ENCODE measurements around the gene TTC19.

Gene TTC19, protein sequence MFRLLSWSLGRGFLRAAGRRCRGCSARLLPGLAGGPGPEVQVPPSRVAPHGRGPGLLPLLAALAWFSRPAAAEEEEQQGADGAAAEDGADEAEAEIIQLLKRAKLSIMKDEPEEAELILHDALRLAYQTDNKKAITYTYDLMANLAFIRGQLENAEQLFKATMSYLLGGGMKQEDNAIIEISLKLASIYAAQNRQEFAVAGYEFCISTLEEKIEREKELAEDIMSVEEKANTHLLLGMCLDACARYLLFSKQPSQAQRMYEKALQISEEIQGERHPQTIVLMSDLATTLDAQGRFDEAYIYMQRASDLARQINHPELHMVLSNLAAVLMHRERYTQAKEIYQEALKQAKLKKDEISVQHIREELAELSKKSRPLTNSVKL

DNA sequence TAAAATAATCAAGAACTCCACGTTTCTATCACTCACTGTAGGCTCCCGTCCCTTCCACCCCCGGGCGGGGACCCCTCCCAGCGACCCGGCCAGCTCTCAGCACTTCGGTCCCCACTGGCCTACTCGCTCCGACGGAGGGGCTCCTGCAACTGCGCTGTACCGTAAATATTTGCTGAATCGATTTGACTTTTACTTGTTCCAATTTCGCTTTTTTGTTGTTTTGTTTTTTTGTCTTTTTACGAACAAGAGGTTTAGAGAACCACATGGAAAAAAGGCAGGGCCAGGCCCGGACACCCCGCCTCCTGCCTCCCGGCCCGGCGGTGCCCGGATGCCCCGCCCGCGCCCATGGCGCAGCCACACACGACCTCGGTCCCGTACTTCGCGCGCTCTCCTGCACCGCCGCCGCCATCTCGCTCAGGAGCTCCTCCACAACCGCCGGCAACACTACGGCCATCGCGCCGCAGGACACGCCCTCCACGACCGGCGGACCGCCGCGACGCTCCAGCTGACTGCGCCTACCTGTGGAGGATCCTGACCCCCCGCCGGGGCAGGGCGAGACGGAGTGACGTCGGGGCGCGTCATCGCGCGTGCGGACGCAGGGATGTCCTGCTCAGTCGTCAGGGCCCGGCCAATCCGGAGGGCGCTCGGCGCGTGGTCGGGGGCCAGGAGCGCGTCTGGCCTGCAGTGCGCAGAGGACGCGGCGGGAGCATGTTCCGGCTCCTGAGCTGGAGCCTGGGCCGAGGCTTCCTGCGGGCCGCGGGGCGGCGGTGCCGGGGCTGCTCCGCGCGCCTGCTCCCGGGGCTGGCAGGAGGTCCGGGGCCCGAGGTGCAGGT, at the start of gene TTC19, which contains the start of gene ZSWIM7:
Gene TTC19 (plus strand): TSS at position 684 of the 833 bp plus-strand sequence. CDS start 25 bp downstream, at position 709.
Gene ZSWIM7 (minus strand): TSS at position 564 of the 833 bp plus-strand sequence. CDS start 110 bp downstream, at position 454.
- peak; percentile 92 for DNase-seq

DNA sequence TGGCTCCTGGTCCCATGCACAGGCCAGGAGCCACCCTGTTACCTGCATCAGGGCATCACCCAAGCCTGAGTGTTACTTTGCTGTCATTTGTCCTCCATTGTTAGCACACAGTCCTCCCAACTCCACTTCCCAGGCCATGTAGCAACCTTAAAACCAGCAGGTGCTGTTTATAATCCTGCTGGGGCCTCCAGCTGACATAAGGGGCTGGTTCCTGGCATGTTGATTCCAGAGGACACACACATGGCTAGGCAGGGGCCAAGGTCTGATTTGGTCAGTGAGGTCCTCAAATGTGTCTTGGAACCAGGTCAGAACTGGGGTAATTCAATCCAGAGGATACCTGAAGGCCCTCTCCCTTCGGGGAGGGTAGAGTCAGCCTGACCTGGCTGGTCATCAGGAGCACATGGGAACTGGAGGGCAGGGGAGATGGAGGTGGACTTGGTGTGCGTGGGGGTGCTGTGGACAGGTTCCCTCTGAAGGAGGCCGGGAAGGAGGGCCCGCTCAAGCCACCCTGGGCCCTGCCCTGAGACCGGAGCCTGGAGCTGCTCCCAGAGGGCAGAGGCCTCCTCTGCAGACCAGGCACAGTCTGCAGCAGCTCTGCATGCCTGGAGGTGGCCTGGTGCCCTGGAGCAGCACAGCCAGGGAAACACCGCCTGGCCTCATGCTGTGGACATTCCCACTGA, 48.1 kb upstream of the TTC19 start:
- DNase-seq, result no peak

DNA sequence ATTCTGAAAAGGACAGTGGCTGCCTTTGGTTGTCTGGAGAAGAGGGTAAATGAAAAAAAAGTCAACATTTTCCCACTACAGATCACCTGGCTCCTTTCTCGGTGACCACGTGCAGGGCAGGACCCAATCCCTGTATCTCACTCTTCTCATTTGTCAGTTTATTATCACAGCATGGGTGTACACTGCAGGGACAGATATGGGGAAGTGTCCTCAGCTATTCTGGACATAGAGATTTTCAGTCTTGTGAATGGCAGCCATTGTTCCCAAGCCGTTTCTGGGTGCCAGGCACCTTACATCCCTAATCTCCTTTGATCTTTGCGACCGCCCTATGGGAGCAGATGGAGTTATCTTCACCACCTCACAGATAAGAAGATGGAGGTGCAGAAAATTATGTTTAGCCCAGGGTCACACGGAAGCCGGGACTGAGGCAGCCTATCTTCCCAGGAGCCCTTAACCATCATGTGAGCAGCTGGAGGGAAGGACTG, 47.5 kb upstream of the TTC19 start:
- DNase-seq, result no peak

DNA sequence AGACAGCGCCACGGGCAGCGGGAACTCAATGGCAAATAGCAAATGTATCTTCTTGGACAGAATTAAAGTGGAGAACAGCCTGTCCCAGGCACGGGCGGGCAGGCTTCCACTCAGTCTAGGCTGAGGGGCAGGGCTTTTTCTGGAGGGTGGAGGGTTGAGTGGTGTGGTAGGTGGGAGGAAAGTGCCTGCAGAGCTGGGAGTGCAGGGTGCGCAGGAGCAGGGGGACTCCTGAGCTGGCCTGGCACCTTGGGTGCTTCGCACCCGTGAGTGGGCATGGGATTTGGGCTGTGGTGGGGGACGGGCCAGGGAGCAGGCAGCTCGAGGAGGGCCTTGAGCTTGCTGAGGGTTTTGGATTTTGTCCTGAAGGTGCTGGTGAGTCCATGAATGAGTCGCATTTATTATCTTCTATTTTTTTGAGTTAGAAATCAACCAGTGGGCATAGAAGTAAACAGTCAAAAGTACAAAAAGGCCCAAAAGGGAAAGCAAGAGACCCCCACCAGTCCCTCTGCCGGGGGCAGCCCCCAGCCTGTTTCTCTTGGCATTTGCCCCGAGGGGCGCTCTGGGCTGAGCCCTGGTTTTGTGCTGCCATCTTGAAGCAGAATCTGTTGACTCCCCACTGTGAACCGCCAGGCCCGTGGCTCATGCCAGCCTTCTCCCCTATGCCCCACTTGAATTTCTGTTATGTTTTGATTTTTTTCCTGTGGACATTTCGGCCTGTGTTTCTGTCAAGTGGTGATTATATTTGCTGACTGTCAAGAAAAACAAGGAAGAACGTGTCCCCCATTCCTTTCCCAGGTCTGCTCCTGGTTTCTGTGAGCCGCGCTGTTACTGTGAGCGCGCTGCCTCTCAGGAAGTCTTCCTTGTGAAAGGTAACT, 46.5 kb upstream of the TTC19 start:
- DNase-seq, result no peak

DNA sequence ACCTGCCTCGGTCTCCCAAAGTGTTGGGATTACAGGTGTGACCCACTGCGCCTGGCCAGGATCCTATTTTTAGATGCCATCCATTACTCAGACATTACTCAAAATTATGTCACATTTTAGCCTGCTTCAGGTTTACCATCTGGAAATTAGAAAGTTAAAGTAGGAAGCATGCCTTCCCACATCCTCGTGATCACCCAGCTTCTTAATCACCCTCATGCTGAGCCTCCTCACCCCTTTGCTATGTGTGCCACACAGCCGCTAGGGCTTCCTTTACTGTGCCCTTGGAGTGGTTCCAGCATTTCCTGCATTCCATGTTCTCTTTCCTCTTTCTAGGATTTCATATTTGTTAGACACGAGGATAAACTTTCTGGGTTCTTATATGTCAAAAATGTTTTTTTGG, 45.4 kb upstream of the TTC19 start:
- no peak for DNase-seq

DNA sequence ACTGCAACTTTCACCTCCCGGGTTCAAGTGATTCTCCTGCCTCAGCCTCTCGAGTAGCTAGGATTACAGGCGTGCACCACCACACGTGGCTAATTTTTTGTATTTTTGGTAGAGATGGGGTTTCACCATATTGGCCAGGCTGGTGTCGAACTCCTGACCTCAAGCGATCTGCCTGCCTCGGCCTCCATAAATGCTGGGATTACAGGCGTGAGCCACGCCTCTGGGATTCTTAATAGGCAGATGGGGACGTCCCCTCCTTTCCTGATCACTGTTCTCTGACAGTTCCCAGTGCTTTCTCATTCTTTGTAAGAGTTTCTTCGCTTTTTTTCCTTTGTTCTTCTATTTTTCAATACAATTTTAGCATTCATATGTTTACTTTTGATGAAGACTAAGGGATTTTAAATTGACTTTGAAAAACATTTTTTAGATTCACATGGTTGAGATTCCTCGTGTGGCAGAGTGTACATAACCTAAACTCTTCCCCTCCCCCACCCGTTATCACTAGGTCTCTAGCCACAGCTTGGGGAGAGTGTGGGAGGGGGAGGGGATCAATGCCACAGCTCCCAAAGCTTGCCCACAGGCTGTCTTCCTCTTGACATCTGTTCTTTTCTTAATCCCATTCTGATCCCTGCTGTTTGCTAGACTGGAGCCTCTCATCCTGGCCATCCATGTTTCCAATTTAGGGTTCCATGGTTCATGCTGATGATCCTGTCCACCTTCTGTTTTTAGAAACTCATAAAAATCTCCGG, 43.7 kb upstream of the TTC19 start:
- DNase-seq, result no peak

DNA sequence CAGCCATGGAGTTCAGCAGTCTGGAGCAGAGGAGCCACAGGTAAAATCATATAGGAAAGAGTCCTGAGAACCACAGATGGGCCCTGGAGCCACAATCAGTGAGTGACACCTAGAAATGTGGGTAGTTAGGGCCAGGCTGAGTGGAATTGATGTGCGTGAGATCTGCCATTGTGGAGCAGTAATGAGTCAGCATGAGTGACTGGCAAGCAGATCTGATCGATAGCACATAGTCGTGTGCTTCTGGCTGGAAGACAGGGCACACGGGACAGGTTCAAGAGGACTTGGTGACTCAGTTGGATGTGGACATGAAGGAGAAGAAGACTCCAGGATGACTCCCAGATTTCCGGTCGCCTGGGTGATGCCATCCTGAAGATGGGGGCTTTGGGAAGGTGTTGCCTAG, 42.4 kb upstream of the TTC19 start:
- DNase-seq, result no peak

DNA sequence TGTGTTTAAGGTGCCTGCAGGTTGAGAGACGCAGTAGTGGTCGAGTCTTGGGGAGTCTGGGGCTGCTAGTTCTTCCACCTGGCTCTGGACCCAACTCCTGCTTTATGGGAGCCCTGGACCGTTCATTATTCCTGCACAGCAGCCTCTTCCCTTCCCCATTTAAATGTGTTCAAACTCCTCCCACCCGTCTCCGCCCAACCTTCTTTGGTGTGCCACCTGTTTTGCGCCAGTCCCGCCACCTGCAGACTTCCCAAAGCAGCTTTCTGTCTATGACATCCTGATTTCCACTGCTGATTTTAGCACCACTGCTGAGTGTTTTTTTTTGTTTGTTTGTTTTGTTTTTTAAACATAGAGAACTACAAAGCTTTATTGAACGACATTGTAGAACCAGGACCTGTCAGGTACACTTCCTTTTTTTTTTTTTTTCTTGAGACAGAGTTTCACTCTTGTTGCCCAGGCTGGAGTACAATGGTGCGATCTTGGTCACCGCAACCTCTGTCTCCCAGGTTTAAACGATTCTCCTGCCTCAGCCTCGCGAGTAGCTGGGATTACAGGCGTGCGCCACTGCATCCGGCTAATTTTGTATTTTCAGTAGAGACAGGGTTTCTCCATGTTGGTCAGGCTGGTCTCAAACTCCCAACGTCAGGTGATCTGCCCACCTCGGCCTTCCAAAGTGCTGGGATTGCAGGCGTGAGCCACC, 41.9 kb upstream of the TTC19 start:
- DNase-seq, result no peak

DNA sequence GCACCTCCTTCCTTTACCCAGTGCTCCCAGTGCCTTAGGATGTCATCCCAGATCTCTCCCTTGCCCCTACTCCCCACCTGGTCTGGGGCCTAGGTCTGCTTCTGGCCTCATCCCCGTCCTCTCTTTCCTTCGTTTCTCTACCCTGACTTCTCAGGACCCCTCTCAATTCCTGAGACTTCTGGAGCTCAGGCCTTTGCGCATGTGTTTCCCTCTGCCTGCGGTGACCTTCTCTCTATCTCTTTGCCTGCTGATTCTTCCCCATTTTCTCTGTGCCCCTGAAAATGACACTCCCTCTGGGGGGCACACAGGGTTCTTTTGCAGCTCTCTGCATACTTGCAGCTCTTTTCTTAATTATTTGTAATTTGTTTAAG, 41.2 kb upstream of the TTC19 start:
- no peak for DNase-seq

DNA sequence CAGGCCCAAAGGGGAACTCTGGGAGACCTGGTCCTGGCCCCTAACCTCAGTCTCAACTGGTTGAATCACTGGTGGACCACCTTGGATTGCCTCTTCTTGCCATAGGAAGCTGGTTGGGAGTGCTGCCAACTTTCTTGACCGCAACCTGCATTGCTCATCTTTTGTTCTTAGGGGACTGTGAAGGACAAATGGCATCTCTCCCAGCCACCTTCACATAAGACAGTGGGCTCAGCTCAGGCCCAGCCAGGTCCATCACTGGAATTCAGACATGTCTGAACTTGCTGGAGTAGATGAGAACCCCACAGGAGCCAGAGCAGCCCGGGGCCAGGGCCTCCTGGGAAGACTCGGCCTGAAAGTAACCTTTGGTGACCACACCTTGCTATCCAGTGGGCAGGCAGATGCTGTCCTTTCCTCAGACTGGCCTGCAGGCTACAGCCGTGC, 35.9 kb upstream of the TTC19 start:
- no peak for DNase-seq

DNA sequence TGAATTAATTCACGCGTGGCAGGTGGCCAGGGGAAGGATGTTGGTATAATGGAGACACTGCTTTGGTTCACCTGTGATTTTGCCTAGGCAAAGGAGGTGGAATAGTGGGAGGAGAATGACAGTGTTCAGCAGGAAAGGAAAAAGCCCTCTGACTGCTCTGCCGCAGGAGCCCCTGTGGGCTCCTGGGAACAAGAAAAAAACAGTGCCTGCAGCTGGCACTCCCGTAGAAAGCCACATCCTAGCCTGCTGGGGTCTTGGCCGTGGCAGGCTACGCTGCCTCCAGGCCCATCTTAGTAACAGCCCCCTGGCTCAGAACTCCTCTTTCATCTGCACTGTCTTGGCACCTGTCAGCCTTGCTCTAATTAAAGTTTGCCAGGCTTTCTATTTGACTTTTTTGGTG, 34.1 kb upstream of the TTC19 start:
- no peak for DNase-seq

DNA sequence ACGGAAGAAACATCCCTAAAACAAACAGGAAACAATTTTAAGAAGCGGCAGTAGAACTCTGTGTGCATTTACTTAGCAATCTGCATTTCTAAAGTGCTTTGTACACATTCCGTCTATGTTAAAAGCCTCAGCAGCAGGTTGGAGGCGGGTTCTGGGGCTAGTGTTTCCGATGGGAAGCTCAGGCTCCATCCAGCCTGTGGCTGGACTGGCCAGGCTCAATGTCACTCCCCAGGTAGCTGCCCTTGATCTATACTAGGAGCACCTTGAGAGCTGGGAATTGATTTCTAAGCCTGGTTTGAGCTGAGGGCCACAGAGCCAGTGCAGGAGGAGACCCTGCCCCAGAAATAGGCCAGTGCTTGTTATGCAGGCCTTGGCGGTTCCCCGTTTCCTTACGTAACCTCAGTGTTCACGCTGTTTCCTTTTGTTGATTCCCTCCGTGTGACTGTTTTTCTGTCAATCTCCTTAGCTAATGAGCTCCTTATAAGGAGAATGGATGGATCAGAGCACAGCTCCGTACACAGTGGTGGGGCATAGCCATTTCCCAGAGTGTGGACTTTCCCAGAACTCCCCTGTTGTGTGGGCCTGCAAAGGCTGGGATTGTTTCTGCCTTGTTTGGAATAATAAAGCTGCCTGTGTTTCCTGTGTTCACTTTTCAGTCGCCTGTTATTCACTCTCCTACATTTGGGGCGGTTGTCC, 33.3 kb upstream of the TTC19 start:
- DNase-seq, result no peak

DNA sequence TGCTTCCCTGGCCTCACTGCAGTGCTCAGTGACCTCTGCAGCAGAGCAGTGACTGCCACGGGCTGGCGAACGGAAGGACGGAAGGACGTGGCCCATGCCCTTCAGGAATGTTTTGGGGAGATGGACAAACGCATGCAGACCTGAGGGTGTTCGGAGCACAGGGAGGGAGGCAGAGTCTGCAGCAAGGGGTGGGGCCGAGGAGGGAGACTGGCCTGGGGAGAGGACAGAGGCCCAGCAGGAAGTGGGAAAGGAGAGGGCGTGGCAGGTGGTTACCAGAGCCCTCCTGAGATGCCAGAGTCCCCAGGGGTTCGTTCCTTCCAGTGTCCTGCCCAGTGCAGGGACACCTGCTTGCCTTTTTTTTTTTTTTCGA, 32.8 kb upstream of the TTC19 start:
- DNase-seq, result no peak

DNA sequence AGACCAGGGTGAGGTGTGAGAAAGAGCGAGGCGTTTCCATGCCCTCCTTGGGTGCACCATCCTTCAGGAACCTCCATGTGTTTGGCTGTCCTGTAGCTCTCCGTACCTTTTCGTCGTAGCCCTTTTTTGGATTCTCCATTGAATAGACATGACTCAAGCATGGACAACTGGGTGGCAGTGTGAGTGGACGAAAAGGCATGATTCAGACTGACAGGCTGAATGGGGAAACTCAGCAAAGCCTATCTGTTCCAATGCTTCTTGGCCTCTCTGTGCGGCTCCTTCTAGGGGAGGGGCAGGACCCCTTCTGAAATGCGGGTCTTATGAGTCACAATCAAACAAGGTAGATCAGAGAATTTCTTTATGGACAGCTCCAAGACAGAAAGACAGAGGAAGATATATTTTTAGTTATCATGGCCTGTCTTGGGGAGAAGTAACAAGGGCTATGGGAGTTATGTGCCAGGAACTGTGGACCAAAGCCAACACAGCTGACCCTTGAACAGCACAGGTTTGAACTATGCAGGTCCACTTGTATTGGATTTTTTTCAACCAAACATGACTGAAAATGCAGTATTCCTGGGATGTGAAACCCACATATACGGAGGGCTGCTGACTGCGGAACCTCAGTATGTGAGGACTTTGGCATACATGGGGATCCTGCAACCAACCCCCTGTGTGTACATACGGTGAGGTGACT, 31.8 kb upstream of the TTC19 start:
- no peak for DNase-seq

DNA sequence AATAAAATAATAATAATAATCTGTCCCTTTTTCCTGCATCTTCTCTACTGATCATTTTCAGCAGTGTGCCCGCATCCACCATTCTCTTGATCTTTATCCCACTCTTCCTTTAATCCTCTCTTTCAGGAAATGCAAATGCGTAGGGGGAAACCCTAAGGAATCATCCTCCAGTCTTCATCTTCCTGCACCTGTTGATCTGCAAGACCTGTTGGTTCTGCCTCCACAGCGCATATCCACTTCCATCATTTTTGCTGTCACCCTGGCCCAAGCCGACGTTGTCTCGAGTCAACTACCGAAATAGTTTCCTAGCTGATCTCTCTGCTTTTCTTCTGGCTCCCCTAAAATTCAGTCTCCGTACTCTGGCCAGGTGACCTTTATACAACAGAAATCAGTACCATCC, 30.2 kb upstream of the TTC19 start:
- no peak for DNase-seq

DNA sequence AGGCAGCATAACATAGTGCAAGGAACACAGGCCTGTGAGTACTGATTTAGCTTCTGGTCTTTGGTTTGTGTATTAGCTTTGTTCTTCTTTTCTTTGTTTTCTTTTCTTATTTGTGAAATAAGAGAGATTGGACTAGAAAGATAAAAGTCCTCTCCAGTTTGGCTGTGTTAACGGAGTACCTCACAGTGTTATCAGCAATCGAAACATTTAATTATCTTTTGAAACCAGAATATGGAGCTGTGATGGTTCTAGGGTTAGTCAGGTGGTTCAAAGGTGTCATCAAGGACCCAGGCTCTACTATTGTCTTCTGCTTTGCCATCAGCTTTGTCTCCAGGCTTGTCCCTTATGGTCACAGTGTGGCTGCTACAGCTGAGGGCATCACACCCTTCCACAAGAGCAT, 29.1 kb upstream of the TTC19 start:
- DNase-seq, result no peak

DNA sequence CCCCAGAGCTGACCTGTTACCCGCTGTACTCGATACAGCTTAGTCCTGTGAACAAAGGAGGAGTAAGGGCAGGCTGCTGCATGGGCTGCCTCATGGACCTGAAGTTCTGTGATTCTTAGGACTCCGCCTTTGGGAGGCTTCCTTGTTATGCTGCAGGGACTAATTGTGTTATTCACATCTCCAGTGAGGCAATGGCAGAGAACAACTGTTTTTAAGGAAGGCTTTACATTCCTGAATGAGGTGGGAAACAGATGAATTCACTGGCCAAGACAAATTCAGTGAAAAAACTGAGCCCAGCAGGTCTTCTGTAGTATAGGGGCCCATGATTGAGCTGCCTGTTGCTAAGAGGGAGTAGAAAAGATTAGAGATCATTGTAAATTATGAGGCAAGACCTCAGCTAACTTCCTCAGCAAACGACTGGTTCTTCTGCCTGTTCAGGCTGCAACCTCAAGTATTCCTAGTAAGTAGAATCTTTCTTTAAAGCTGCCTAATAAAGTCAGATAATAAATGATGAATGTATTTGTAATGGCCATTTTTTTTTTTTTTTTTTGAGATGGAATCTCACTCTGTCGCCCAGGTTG, 28.4 kb upstream of the TTC19 start:
- no peak for DNase-seq

DNA sequence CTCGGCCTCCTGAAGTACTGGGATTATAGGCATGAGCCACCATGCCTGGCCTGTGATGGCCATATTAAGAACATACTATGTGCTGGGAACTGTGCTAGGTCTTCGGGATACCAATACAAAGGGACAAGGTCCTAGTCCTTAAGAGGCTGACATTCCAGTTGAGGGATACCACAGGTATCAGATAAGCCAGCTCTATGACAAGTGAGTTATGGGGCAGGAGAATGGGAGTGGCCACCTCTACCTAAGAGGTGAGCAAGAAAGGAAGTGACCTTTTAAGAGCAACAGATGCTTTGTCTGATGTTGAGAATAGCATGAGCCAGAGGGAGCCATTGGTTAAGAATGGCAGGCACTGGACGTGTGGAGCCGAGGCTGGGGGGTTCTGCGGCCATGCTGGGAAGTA, 27.7 kb upstream of the TTC19 start:
- DNase-seq, result no peak

DNA sequence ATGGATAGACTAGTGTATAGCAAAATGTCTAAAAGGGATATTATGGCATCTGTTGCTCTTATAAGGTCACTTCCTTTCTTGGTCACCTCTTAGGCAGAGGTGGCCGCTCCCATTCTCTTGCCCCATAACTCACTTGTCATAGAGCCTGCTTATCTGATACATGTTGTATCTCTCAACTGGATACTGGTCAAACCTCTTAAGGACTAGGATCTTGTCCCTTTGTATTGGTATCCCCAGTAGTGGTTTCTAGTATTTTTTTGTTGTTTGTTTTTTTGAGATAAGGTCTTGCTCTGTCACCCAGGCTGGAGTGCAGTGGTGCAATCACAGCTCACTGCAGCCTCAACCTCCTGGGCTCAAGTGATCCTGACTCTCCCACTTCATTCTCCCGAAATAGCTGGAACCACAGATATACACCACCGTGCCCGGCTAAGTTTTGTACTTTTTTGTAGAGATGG, 27.1 kb upstream of the TTC19 start:
- no peak for DNase-seq
